ENCODE results near the gene FAM222A. TPM values are rescaled to one million over a fixed set of nuclear protein-coding genes. Genes with fewer than 3 reads are reported as not detected.

FAM222A gene
- total and polyA plus RNA-seq, 2 of the 4 experiments (the other 2 are of a cell fraction), result under 0.01 to 0.32 TPM

DNA sequence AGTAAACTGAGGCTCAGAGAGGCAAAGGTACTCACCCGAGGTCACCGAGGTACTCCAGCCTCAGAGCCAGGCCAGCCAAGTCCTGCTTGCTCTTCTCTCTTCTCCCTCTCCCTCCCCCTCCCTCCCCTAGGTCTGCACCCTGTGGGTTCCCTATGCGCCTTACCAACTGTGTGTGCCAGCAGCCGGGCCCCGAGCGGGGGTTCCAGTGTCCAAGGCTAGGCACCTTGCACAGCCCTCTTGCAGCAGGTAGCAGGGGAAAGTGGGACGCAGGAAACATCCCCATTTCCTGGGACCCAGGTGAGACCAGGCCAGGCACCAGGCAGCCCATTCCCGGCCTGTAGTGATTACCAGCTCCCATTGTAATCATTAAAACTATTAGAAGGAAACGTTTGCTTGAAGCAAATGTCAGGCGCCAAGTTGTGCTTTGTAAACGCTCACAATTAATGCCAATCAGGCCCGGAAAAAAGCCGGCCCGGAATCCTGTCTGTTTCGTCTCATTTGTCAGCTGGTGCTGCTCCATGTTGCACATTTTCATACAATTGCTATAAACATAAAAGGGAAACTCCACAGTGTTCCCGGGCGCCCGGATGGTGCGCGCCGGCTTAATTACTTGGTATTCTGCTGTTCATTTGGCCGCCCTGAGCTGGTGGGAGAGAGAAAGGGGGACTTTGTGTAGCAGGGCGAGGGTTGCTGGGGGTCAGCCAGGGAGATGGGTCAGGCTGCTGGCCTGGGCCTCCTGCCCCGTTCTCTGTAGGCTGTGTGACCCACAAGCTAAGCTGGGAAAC is 11.9 kb downstream of the FAM222A start:
- H3K9me3 ChIP-seq (ENCODE audit: control insufficient read depth, insufficient read depth, low read length), result no peaks in the 10 kb centered on the region
- H2BK120ac ChIP-seq (ENCODE audit: low read depth, low read length), result no peak overlapping the region
- no peak overlapping the region for H2BK5ac ChIP-seq (ENCODE audit: low read depth, low read length, poor library complexity, severe bottlenecking)
- no peak overlapping the region for H2AK9ac ChIP-seq (replicated peaks; ENCODE audit: low read depth, low read length, poor library complexity)
- dilution Hi-C loops (cut with HindIII; ENCODE audit: low sequenced_read_pairs, unreplicated experiment), result no loop called here
- H3K27ac ChIP-seq (ENCODE audit: insufficient read depth, low read length), result no peak overlapping the region
- no peak overlapping the region for H2BK20ac ChIP-seq (ENCODE audit: low read depth, low read length)
- CTCF ChIA-PET, result interaction anchor here (0.6 kb wide), 1 partner anchor 11 kb away, joined by 7 read pairs; no protein-coding TSS in a partner anchor
- H3K4me2 ChIP-seq (ENCODE audit: low read depth, low read length), result no peak overlapping the region
- POLR2A ChIA-PET (ENCODE audit: unreplicated experiment), result interaction anchor here (0.5 to 0.6 kb wide), 2 partner anchors 29 to 262 kb away, joined by 4 to 5 read pairs; no protein-coding TSS in a partner anchor
- no peak overlapping the region for H2AK5ac ChIP-seq (ENCODE audit: low read depth, low read length)
- 63% methylated on average over 7 of the region's 24 CpGs; no CpG with 5 or more reads in 1 of the 2 experiments for WGBS, 2 experiments (ENCODE audit: extremely low coverage in 2 of 2, insufficient read length in 1 of 2)
- no peak overlapping the region for H3K23ac ChIP-seq (ENCODE audit: low read depth, low read length)
- no peaks in the 10 kb centered on the region for H3K36me3 ChIP-seq (ENCODE audit: control insufficient read depth, insufficient read depth, low read length)
- H3K27me3 ChIP-seq (ENCODE audit: control insufficient read depth, insufficient read depth, low read length), result peaks cover 42% of the 10 kb centered on the region
- TF ChIP-seq NFE2L2 (IDR thresholded peaks at IDR 0.05; ENCODE audit: low read depth, low read length) (no peak), CEBPB (IDR thresholded peaks at IDR 0.05; ENCODE audit: low read depth, low read length) (no peak), RAD21 (IDR thresholded peaks at IDR 0.05; ENCODE audit: low read length) (no peak), SMC3 (IDR thresholded peaks at IDR 0.05; ENCODE audit: low read depth, low read length) (no peak), BHLHE40 (IDR thresholded peaks at IDR 0.05; ENCODE audit: low read depth, low read length) (no peak), RCOR1 (IDR thresholded peaks at IDR 0.05; ENCODE audit: insufficient replicate concordance, low read length) (no peak)
- TF ChIP-seq, protein P1, sequence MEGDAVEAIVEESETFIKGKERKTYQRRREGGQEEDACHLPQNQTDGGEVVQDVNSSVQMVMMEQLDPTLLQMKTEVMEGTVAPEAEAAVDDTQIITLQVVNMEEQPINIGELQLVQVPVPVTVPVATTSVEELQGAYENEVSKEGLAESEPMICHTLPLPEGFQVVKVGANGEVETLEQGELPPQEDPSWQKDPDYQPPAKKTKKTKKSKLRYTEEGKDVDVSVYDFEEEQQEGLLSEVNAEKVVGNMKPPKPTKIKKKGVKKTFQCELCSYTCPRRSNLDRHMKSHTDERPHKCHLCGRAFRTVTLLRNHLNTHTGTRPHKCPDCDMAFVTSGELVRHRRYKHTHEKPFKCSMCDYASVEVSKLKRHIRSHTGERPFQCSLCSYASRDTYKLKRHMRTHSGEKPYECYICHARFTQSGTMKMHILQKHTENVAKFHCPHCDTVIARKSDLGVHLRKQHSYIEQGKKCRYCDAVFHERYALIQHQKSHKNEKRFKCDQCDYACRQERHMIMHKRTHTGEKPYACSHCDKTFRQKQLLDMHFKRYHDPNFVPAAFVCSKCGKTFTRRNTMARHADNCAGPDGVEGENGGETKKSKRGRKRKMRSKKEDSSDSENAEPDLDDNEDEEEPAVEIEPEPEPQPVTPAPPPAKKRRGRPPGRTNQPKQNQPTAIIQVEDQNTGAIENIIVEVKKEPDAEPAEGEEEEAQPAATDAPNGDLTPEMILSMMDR (conservative IDR thresholded peaks at IDR 0.05; ENCODE audit: low read depth, low read length), result no peak
- TF ChIP-seq, protein P2, sequence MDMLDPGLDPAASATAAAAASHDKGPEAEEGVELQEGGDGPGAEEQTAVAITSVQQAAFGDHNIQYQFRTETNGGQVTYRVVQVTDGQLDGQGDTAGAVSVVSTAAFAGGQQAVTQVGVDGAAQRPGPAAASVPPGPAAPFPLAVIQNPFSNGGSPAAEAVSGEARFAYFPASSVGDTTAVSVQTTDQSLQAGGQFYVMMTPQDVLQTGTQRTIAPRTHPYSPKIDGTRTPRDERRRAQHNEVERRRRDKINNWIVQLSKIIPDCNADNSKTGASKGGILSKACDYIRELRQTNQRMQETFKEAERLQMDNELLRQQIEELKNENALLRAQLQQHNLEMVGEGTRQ (IDR thresholded peaks at IDR 0.05; ENCODE audit: low read depth, low read length), result no peak
- no peak overlapping the region for H2AFZ ChIP-seq (replicated peaks; ENCODE audit: low read length, poor library complexity)
- H4K8ac ChIP-seq (ENCODE audit: low read depth in 2 of 2, low read length in 2 of 2), result no peak overlapping the region
- BruUV-seq (replicated peaks), result no TSS peak
- no peak overlapping the region for H3K4ac ChIP-seq (ENCODE audit: low read depth, low read length)
- H4K91ac ChIP-seq (ENCODE audit: insufficient read depth, low read depth, low read length), result no peak overlapping the region
- no peak overlapping the region for H3K9ac ChIP-seq (ENCODE audit: low read depth, low read length)
- no peaks in the 10 kb centered on the region for H3K79me1 ChIP-seq (ENCODE audit: low read depth in 1 of 2, low read length in 2 of 2)
- in situ Hi-C loops (cut with MboI; ENCODE audit: low sequenced_read_pairs), result no loop called here
- H3K14ac ChIP-seq (replicated peaks; ENCODE audit: low read depth, low read length), result no peak overlapping the region
- intact Hi-C loops (cut with micrococcal nuclease), result no loop called here
- no peaks in the 10 kb centered on the region for H3K9me1 ChIP-seq (ENCODE audit: insufficient read depth, low read length)
- DNase-seq, result no peak
- H4K20me1 ChIP-seq (ENCODE audit: insufficient read depth, low read length), result no peaks in the 10 kb centered on the region
- H3K4me3 ChIP-seq (ENCODE audit: insufficient read depth, low read depth, low read length), result no peak overlapping the region
- no peak overlapping the region for H3K56ac ChIP-seq (ENCODE audit: extremely low read depth, insufficient read depth, low read length)
- no peaks in the 10 kb centered on the region for H3K4me1 ChIP-seq (ENCODE audit: control insufficient read depth, insufficient read depth, low read length)
- no peak for ATAC-seq (ENCODE audit: low read depth)
- H4K5ac ChIP-seq (ENCODE audit: low read depth, low read length), result no peak overlapping the region
- H3K18ac ChIP-seq (ENCODE audit: low read depth, low read length), result no peak overlapping the region
- H2BK15ac ChIP-seq (ENCODE audit: low read depth, low read length), result no peak overlapping the region
